Neural cell (in vitro differentiated cells): ENCODE results near the gene COL16A1.

Source experiments
- EZH2 ChIP-seq: fragments of 200-600, 300-800 bp; shearing (Covaris generic), sonication (generic); IDR thresholded peaks from 2 replicates; pipeline ENCODE4 v1.6.1; 2014; ENCODE audit warnings: antibody characterized with exemption, low read length, borderline replicate concordance, mild to moderate bottlenecking; ENCODE audit not compliant: insufficient read depth, poor library complexity, severe bottlenecking
- POLR2AphosphoS5 ChIP-seq: IDR thresholded peaks from 2 replicates; pipeline ENCODE4 v1.6.1; 2012
- TF ChIP-seq, protein P1 (sequence below): fragments of 450-650 bp; IDR thresholded peaks from 2 replicates; pipeline ENCODE4 v1.5.1; 2014; ENCODE audit warnings: antibody characterized with exemption, mild to moderate bottlenecking, moderate library complexity; ENCODE audit not compliant: poor library complexity, severe bottlenecking

DNA sequence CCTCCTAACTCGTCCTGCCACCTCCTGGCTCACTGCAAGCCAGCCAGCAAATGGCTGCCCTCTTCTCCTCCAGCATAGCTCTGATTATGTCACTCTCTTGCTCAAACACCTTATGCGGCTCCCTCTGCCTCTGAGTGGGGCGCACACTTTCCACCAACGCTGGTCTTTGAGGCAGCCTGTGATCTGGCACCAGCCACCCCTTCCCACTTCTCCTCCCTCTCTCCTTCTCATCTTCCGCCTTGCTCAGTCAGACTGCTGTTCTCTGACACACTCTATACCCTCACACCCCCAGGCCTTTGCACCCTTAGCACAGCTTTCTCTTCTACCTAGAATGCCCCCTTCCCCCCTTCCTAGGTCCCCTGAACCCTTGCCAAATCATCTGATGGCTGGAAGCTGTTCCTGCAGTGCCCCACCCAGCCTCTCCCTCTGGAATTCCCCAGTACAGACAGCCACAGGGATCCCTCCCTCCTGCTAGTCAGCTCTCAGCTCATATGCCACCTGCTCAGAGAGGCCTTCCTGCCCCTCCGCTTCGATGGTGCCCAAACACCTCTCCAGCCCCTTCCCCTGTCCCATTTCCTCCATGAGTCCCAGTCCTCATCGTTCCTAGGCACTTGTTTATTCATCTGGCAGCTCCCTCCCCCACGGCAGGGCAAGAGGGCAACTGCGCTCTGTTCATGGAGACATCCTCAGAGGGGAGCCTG is 37.4 kb downstream of the COL16A1 start:
- TF ChIP-seq POLR2AphosphoS5 (no peak), EZH2 (no peak)
- TF ChIP-seq, protein P1, sequence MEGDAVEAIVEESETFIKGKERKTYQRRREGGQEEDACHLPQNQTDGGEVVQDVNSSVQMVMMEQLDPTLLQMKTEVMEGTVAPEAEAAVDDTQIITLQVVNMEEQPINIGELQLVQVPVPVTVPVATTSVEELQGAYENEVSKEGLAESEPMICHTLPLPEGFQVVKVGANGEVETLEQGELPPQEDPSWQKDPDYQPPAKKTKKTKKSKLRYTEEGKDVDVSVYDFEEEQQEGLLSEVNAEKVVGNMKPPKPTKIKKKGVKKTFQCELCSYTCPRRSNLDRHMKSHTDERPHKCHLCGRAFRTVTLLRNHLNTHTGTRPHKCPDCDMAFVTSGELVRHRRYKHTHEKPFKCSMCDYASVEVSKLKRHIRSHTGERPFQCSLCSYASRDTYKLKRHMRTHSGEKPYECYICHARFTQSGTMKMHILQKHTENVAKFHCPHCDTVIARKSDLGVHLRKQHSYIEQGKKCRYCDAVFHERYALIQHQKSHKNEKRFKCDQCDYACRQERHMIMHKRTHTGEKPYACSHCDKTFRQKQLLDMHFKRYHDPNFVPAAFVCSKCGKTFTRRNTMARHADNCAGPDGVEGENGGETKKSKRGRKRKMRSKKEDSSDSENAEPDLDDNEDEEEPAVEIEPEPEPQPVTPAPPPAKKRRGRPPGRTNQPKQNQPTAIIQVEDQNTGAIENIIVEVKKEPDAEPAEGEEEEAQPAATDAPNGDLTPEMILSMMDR, result no peak
